ENCODE data around the gene PPCDC. TPM values are rescaled to one million over a fixed set of nuclear protein-coding genes. Genes with fewer than 3 reads are reported as not detected.

Gene PPCDC
- total RNA-seq, 2 donors from 2014 or later, result 24.2 to 27.5 TPM

GRCh38 chr15:75043509-75044257 lies 20.3 kb downstream of the PPCDC start:
- H3K4me1 Mint-ChIP-seq, result peaks cover 17% of the 10 kb centered on the region
- no peak overlapping the region for H3K27ac Mint-ChIP-seq
- peaks cover 33% of the 10 kb centered on the region for H3K36me3 Mint-ChIP-seq (ENCODE audit: low read depth)
- no peaks in the 10 kb centered on the region for H3K9me3 Mint-ChIP-seq
- peak overlapping the region; percentile 23 for H3K4me3 Mint-ChIP-seq
- ATAC-seq (replicated peaks), result no peak
- no peaks in the 10 kb centered on the region for H3K27me3 Mint-ChIP-seq

GRCh38 chr15:75044258-75044878 lies 21.0 kb downstream of the PPCDC start:
- H3K4me3 Mint-ChIP-seq, result peak overlapping the region; percentile 33
- ATAC-seq (replicated peaks), result no peak
- no peaks in the 10 kb centered on the region for H3K27me3 Mint-ChIP-seq
- H3K27ac Mint-ChIP-seq, result no peak overlapping the region
- no peaks in the 10 kb centered on the region for H3K9me3 Mint-ChIP-seq
- peaks cover 37% of the 10 kb centered on the region for H3K36me3 Mint-ChIP-seq (ENCODE audit: low read depth)
- peaks cover 17% of the 10 kb centered on the region for H3K4me1 Mint-ChIP-seq

DNA sequence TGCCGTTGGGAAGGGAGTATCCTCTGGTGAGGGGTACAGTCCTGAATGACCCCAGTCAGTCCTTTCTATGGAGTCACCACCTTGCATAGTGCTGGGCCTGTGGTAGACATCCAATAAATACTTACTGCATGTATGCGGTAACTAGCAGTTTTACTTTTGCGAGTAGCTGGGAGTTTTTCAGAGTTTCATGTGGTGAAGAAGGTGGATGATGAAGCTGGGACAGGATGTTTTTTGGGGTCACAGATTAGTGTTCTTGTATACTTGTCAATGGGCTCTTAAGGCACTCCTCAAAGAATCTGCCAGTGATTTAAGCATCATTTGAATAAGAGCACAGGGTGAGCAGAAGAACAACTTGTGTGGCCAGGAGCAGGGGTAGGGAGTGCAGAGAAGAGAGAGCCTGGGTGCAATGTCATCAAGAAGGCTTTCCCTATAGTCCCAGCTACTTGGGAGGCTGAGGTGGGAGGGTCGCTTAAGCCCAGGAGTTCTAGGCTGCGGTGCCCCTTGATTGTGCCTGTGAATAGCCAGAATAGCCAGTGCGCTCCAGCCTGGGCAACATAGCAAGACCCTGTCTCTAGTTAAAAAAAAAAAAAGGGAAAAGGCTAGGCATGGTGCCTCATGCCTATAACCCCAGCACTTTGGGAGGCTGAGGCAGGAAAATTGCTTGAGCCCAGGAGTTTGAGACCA lies 22.1 kb downstream of the PPCDC start:
- peaks cover 17% of the 10 kb centered on the region for H3K4me1 Mint-ChIP-seq
- H3K9me3 Mint-ChIP-seq, result no peaks in the 10 kb centered on the region
- peak overlapping the region; percentile 33 for H3K4me3 Mint-ChIP-seq

GRCh38 chr15:75048394-75048793 lies 25.0 kb downstream of the PPCDC start:
- Mint-ChIP-seq H3K27me3 (no peaks in the 10 kb centered on the region), H3K27ac (no peak overlapping the region), H3K9me3 (no peaks in the 10 kb centered on the region), H3K36me3 (ENCODE audit: low read depth) (peaks cover 30% of the 10 kb centered on the region), H3K4me1 (peaks cover 11% of the 10 kb centered on the region), H3K4me3 (no peak overlapping the region)
- ATAC-seq (replicated peaks), result no peak

More for the DNA sequence above, 22.1 kb downstream of the PPCDC start:
- H3K27ac Mint-ChIP-seq, result no peak overlapping the region
- H3K36me3 Mint-ChIP-seq (ENCODE audit: low read depth), result peaks cover 42% of the 10 kb centered on the region
- ATAC-seq (replicated peaks), result peak; percentile 24
- H3K27me3 Mint-ChIP-seq, result no peaks in the 10 kb centered on the region

- H3K9me3 Mint-ChIP-seq, result no peaks in the 10 kb centered on the region
- H3K36me3 Mint-ChIP-seq (ENCODE audit: low read depth), result peaks cover 27% of the 10 kb centered on the region
- ATAC-seq (replicated peaks), result no peak
Measured at GRCh38 chr15:75049392-75049791, 26.0 kb downstream of the PPCDC start.

GRCh38 chr15:75050283-75050682 lies 26.9 kb downstream of the PPCDC start:
- no peak for ATAC-seq (replicated peaks)
- Mint-ChIP-seq H3K4me1 (peaks cover under 1% of the 10 kb centered on the region), H3K9me3 (no peaks in the 10 kb centered on the region), H3K4me3 (no peak overlapping the region), H3K36me3 (ENCODE audit: low read depth) (peaks cover 18% of the 10 kb centered on the region), H3K27me3 (no peaks in the 10 kb centered on the region), H3K27ac (no peak overlapping the region)

More at GRCh38 chr15:75049392-75049791, 26.0 kb downstream of the PPCDC start:
- H3K4me1 Mint-ChIP-seq, result peaks cover 9% of the 10 kb centered on the region
- no peak overlapping the region for H3K27ac Mint-ChIP-seq
- H3K27me3 Mint-ChIP-seq, result no peaks in the 10 kb centered on the region
- H3K4me3 Mint-ChIP-seq, result no peak overlapping the region

GRCh38 chr15:75051191-75051608 lies 27.8 kb downstream of the PPCDC start:
- H3K27me3 Mint-ChIP-seq, result no peaks in the 10 kb centered on the region

DNA sequence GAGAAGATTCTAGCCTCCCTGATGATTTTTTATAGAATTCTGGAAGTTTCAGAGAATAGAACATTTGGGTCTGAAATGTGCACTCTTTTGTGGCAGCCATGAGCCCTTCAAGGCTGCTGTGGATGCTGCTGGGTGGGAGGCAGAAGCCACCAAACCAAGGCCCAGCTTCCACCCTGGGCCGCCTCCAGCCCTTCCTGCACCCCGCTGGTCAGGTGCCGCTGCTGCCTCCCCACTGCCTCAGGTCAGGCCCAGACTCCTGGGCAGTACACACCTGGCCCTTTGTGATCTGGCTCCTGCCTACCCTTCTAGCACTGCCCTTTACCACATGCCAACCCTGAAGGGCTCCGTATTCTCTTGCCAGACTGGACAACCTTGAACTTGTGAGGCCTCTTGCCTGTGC lies 28.3 kb downstream of the PPCDC start:
- Mint-ChIP-seq H3K4me3 (no peak overlapping the region), H3K9me3 (no peaks in the 10 kb centered on the region), H3K4me1 (no peaks in the 10 kb centered on the region), H3K36me3 (ENCODE audit: low read depth) (peaks cover 15% of the 10 kb centered on the region), H3K27ac (no peak overlapping the region), H3K27me3 (no peaks in the 10 kb centered on the region)
- ATAC-seq (replicated peaks), result no peak

More at GRCh38 chr15:75051191-75051608, 27.8 kb downstream of the PPCDC start:
- ATAC-seq (replicated peaks), result no peak
- Mint-ChIP-seq H3K4me3 (no peak overlapping the region), H3K36me3 (ENCODE audit: low read depth) (peaks cover 15% of the 10 kb centered on the region), H3K4me1 (no peaks in the 10 kb centered on the region), H3K9me3 (no peaks in the 10 kb centered on the region), H3K27ac (no peak overlapping the region)

- Mint-ChIP-seq H3K36me3 (ENCODE audit: low read depth) (peaks cover 15% of the 10 kb centered on the region), H3K27me3 (no peaks in the 10 kb centered on the region), H3K9me3 (no peaks in the 10 kb centered on the region), H3K4me3 (no peak overlapping the region), H3K4me1 (no peaks in the 10 kb centered on the region), H3K27ac (no peak overlapping the region)
- ATAC-seq (replicated peaks), result no peak
Measured at GRCh38 chr15:75052972-75053747, 29.8 kb downstream of the PPCDC start.

DNA sequence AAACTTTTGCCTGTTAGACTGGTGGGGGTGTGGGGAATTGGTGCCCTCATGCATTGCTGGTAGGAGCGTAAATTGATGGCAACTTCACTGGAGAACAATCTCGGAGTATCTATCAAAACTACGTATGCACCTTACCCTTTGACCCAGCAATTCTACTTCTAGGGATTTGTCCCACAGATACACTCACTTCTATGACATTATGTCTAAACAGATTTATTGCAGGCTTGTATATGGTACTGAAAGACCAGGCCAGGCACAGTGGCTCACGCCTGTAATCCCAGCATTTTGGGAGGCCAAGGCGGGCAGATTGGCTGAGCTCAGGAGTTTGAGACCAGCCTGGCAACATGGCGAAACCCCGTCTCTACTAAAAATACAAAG lies 30.3 kb downstream of the PPCDC start:
- H3K9me3 Mint-ChIP-seq, result no peaks in the 10 kb centered on the region
- peaks cover 11% of the 10 kb centered on the region for H3K36me3 Mint-ChIP-seq (ENCODE audit: low read depth)
- no peak overlapping the region for H3K27ac Mint-ChIP-seq
- H3K27me3 Mint-ChIP-seq, result no peaks in the 10 kb centered on the region
- H3K4me1 Mint-ChIP-seq, result no peaks in the 10 kb centered on the region
- no peak for ATAC-seq (replicated peaks)
- H3K4me3 Mint-ChIP-seq, result no peak overlapping the region

DNA sequence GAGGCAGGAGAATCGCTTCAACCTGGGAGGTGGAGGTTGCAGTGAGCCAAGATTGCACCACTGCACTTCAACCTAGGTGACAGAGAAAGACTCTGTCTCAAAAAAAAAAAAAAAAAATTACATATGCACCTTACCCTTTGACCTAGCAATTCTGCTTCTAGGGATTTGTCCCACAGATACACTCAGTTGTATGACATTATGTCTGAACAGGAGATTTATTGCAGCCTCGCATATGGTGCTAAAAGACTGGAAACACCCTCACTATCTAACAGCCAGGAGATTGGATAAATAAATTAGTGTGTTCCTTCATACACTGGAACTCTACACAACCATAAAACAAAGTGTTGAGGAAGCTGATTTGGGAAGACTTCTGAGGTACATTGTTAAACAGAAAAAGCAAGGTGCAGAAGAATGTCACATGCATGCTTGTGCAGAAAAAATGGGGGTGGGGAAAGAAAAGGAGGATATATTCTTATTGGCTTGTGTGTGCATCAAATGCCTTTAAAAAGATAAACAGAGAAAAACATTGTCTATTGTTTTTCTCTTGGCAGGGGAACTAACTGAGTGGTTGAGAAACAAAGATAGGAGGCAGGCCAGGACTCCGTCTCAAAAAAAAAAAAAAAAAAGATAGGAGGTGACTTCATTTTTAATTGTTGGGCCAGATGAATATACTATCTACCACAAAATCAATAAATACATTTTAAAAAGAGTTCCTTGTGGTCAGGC lies 30.9 kb downstream of the PPCDC start:
- no peak for ATAC-seq (replicated peaks)
- no peaks in the 10 kb centered on the region for H3K4me1 Mint-ChIP-seq
- H3K36me3 Mint-ChIP-seq (ENCODE audit: low read depth), result peaks cover 5% of the 10 kb centered on the region
- no peaks in the 10 kb centered on the region for H3K9me3 Mint-ChIP-seq
- no peak overlapping the region for H3K27ac Mint-ChIP-seq
- no peaks in the 10 kb centered on the region for H3K27me3 Mint-ChIP-seq
- no peak overlapping the region for H3K4me3 Mint-ChIP-seq

DNA sequence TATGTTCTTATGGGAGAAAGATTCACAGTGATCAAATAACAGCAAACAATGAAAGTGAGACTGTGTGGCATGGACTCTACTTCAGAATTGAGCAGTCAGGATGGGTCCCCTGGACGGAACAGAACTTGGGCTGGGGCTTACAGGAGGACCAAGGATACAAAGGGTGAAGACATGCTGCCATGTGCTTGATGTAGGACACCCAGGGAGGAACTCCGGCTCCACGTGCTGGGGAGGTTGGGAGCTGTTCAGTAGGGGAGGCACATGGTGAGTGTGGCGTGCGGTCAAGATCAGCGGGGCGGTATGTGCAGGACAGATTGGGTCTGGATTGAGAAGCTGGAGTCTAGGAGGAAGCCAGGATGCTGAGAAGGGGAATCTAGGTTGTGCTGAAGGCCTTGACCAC lies 32.6 kb downstream of the PPCDC start:
- H3K27ac Mint-ChIP-seq, result no peak overlapping the region
- H3K27me3 Mint-ChIP-seq, result no peaks in the 10 kb centered on the region
- H3K4me3 Mint-ChIP-seq, result no peak overlapping the region

DNA sequence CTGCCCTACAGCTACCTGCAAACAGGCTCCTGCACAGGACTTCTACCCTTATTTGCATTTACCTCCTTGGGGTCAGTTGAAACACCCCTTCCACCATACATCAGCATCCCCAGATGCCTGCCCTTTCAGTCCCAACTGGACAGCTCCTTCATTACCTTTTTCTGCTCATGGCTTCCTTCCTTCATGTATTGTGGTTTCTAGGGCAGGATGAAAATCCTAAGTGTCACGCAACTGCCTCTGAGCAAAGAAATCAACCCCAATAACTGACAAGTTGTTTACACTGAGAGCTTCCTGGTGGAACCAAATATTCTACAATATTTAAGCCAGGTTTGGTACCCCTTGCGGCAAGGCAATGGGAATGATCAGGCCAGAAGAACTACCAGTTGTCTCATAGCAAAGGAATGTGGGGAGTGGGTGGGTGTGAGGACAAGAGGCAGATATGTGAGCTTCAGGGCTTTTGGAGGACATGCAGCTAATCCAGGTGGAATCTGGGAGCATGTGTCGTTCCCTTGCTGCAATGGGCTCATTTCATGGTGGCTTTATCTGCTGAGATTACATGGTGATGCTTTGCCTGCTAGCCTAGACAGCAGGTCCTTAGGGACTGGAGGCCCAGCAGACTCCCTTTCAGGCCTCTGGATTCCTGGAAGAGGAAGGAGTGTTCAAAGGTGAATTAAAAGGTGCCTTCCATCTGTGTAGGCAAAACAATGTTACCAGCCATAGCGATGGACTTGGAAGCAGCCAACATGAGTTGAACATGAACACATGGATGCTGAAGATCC lies 34.9 kb downstream of the PPCDC start:
- no peak for ATAC-seq (replicated peaks)
- Mint-ChIP-seq H3K4me1 (no peaks in the 10 kb centered on the region), H3K4me3 (no peak overlapping the region), H3K27me3 (no peaks in the 10 kb centered on the region), H3K36me3 (ENCODE audit: low read depth) (no peaks in the 10 kb centered on the region), H3K27ac (no peak overlapping the region), H3K9me3 (no peaks in the 10 kb centered on the region)

More for the DNA sequence above, 32.6 kb downstream of the PPCDC start:
- H3K9me3 Mint-ChIP-seq, result no peaks in the 10 kb centered on the region
- ATAC-seq (replicated peaks), result no peak
- H3K36me3 Mint-ChIP-seq (ENCODE audit: low read depth), result no peaks in the 10 kb centered on the region
- H3K4me1 Mint-ChIP-seq, result no peaks in the 10 kb centered on the region
